Caco-2 (cell line): ENCODE results near the gene SH3GL2. TPM values are rescaled to one million over a fixed set of nuclear protein-coding genes. Genes with fewer than 3 reads are reported as not detected.

Experiments used
- BruUV-seq: library from RNA; stranded (reverse); fragments of 400-500 nt; replicated peaks from 2 replicates; lab custom pipeline; 2021; lab: Mats Ljungman, UMichigan
- CTCF ChIA-PET: fragments of 300-600 bp; sonication (Branson Sonifier 250); formaldehyde crosslinking; loops from one replicate; lab custom pipeline; 2022; ENCODE audit warnings: antibody characterized with exemption; lab: Charles Lee
- POLR2A ChIA-PET: fragments of 300-600 bp; sonication (Branson Sonifier 250); formaldehyde crosslinking; loops from one replicate; lab custom pipeline; 2022; ENCODE audit warnings: antibody characterized with exemption; lab: Charles Lee
- DNase-seq, 2 experiments: peaks; one replicate each; pipeline versions ENCODE4 v3.0.0 to v3.0.0-alpha.2; 2020 to 2022
- H3K27me3 ChIP-seq: replicated peaks from 2 replicates; pipeline ENCODE4 v1.6.0; 2011; ENCODE audit warnings: low read length; ENCODE audit not compliant: control insufficient read depth, insufficient read depth
- H3K36me3 ChIP-seq: 2 replicates; pipeline ENCODE4 v1.5.1; 2011; ENCODE audit warnings: low read length; ENCODE audit not compliant: control insufficient read depth, insufficient read depth
- H3K4me1 ChIP-seq: fragments of 250-450 bp; sonication (Bioruptor Pico); 2 replicates; pipeline ENCODE4 v1.5.1; 2020; ENCODE audit warnings: mild to moderate bottlenecking
- H3K4me3 ChIP-seq: 2 replicates; pipeline ENCODE4 v1.5.1; 2011; ENCODE audit warnings: low read depth, mild to moderate bottlenecking, control low read depth, low read length
- H3K9me3 ChIP-seq: fragments of 250-450 bp; sonication (Bioruptor Pico); 2 replicates; pipeline ENCODE4 v1.5.1; 2020; ENCODE audit warnings: mild to moderate bottlenecking, moderate library complexity
- H3K27ac Mint-ChIP-seq: one replicate; pipeline ENCODE4 v1.8.0; 2022; ENCODE audit warnings: mixed read lengths; ENCODE audit not compliant: unreplicated experiment
- H3K27me3 Mint-ChIP-seq: one replicate; pipeline ENCODE4 v1.8.0; 2022; ENCODE audit warnings: mixed read lengths; ENCODE audit not compliant: insufficient read depth, unreplicated experiment
- H3K36me3 Mint-ChIP-seq: one replicate; pipeline ENCODE4 v1.8.0; 2022; ENCODE audit warnings: mild to moderate bottlenecking, mixed read lengths; ENCODE audit not compliant: insufficient read depth, unreplicated experiment
- H3K4me1 Mint-ChIP-seq: one replicate; pipeline ENCODE4 v1.8.0; 2022; ENCODE audit warnings: low read depth, mixed read lengths; ENCODE audit not compliant: unreplicated experiment
- H3K4me3 Mint-ChIP-seq: one replicate; pipeline ENCODE4 v1.8.0; 2022; ENCODE audit warnings: mild to moderate bottlenecking, moderate library complexity, mixed read lengths; ENCODE audit not compliant: unreplicated experiment
- H3K9me3 Mint-ChIP-seq: one replicate; pipeline ENCODE4 v1.8.0; 2022; ENCODE audit warnings: mixed read lengths; ENCODE audit not compliant: unreplicated experiment
- intact Hi-C: fragments of 100-400 bp; cut with micrococcal nuclease; formaldehyde crosslinking; loops from one replicate; pipeline ENCODE4 v1.10.0; 2022; ENCODE audit not compliant: unreplicated experiment
- total RNA-seq: library from RNA; stranded (reverse); gene quantifications from 2 replicates; pipeline ENCODE4 v1.2.3, GENCODE V29; 2022
- TF ChIP-seq, protein P1 (sequence below), 2 experiments: fragments of 200-600 bp in 1 of 2; IDR thresholded peaks; 1 replicate in 1 of 2; 2 replicates in 1 of 2; pipeline versions ENCODE4 v1.5.1 to v1.8.0; 2011 to 2022; ENCODE audit warnings: antibody characterized with exemption in 1 of 2, control low read depth in 1 of 2, inconsistent platforms in 1 of 2, low read depth in 1 of 2, low read length in 1 of 2, mild to moderate bottlenecking in 1 of 2, moderate library complexity in 1 of 2; ENCODE audit not compliant: insufficient read depth in 1 of 2, severe bottlenecking in 1 of 2, unreplicated experiment in 1 of 2

Gene SH3GL2
- total RNA-seq, 1 experiment from 2014 or later, result not detected

DNA sequence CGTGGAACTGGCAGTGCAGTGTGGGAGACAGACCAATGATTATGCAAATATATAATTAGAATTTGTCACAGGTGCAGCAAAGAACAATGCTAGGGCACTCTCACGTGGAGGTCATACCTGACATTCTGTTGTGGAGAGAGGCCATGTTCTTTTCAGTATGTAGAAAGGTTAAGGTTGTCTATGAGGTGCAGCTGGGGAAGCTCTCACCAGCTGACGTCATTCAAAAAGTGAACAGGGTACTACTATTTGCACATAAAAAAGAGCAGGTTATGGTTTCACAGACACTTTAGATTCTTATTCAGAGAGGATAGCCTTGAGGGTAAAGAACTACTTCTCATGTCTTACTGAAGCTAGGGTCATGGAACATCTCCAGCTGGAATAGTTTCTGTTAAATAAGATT is 19.1 kb downstream of the SH3GL2 start:
- H3K4me1 Mint-ChIP-seq, result no peaks in the 10 kb centered on the region
- H3K36me3 Mint-ChIP-seq, result no peaks in the 10 kb centered on the region
- no peak overlapping the region for H3K4me3 Mint-ChIP-seq
- no peak overlapping the region for H3K27ac Mint-ChIP-seq
- no peak for DNase-seq
- no peaks in the 10 kb centered on the region for H3K9me3 Mint-ChIP-seq
- H3K36me3 ChIP-seq, result no peaks in the 10 kb centered on the region
- H3K27me3 Mint-ChIP-seq, result peaks cover 12% of the 10 kb centered on the region
- no peak overlapping the region for H3K4me3 ChIP-seq
- no peaks in the 10 kb centered on the region for H3K9me3 ChIP-seq
- CTCF ChIA-PET, result no interaction called here
- no TSS peak for BruUV-seq
- intact Hi-C loops, result no loop called here
- TF ChIP-seq, protein P1, sequence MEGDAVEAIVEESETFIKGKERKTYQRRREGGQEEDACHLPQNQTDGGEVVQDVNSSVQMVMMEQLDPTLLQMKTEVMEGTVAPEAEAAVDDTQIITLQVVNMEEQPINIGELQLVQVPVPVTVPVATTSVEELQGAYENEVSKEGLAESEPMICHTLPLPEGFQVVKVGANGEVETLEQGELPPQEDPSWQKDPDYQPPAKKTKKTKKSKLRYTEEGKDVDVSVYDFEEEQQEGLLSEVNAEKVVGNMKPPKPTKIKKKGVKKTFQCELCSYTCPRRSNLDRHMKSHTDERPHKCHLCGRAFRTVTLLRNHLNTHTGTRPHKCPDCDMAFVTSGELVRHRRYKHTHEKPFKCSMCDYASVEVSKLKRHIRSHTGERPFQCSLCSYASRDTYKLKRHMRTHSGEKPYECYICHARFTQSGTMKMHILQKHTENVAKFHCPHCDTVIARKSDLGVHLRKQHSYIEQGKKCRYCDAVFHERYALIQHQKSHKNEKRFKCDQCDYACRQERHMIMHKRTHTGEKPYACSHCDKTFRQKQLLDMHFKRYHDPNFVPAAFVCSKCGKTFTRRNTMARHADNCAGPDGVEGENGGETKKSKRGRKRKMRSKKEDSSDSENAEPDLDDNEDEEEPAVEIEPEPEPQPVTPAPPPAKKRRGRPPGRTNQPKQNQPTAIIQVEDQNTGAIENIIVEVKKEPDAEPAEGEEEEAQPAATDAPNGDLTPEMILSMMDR (IDR thresholded peaks at IDR 0.05; ENCODE audit: insufficient read depth in 1 of 2, low read depth in 1 of 2, low read length in 1 of 2, severe bottlenecking in 1 of 2, unreplicated experiment in 1 of 2), result no peak
- no peaks in the 10 kb centered on the region for H3K27me3 ChIP-seq
- POLR2A ChIA-PET, result no interaction called here
- no peaks in the 10 kb centered on the region for H3K4me1 ChIP-seq

DNA sequence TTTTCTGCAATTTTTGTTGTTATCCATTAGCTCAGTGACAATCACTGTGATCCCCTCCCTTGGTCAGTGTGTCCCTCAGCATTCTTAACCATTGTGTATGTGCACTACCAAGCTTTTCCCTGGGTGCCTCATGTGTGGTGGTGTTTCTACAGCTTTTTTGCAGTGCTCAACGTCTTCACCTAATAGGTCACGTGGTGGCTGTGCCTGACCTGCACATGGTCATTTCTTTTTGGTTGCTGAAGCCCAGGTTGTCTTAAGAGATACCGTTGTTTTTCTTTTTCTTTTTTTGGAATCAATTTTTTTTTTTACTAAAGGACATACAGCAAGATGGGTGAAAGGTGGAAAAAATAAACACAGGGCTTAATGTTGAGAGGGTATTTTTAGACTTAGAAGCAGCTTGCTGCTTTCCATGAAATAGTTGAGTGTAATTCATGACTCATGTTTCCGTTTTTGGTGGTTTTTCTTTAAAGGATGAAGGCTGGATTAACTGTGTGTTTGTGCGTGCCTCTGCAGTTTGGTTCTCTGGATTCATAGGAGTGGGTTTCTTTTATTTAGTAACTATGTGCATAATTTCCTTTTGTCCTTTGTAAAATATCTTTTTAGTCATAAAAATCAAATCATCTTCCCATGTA is 22.2 kb downstream of the SH3GL2 start:
- no peaks in the 10 kb centered on the region for H3K4me1 Mint-ChIP-seq

DNA sequence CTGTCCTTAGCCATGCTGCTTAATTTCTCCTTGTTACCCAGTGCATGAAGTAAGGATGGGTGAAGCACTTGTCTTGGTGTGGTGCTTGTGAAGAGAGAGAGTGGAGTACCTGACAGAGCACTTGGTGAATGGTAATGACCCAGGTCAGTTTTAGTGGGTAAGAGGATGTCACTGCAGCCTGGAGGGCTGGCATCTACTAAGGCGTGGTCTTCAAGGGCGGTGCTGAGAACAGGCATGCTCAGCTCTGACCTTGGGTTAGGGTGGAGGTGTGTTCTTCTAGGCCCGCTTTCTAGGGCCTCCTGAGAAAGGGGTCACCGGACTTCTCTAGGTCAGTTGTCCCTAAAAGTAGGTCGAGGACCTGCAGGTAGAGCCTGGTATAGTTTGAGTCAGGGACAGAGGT is 25.7 kb downstream of the SH3GL2 start:
- no peaks in the 10 kb centered on the region for H3K4me1 ChIP-seq
- H3K4me3 Mint-ChIP-seq, result no peak overlapping the region
- CTCF ChIA-PET, result no interaction called here
- no peak overlapping the region for H3K4me3 ChIP-seq
- H3K9me3 Mint-ChIP-seq, result no peaks in the 10 kb centered on the region
- intact Hi-C loops, result no loop called here
- no peak overlapping the region for H3K27ac Mint-ChIP-seq
- POLR2A ChIA-PET, result no interaction called here
- no peak for DNase-seq
- H3K27me3 Mint-ChIP-seq, result peaks cover 12% of the 10 kb centered on the region
- H3K36me3 ChIP-seq, result no peaks in the 10 kb centered on the region
- H3K27me3 ChIP-seq, result no peaks in the 10 kb centered on the region
- no peaks in the 10 kb centered on the region for H3K9me3 ChIP-seq
- H3K4me1 Mint-ChIP-seq, result no peaks in the 10 kb centered on the region
- no TSS peak for BruUV-seq
- no peaks in the 10 kb centered on the region for H3K36me3 Mint-ChIP-seq
- TF ChIP-seq, protein P1 (IDR thresholded peaks at IDR 0.05; ENCODE audit: insufficient read depth in 1 of 2, low read depth in 1 of 2, low read length in 1 of 2, severe bottlenecking in 1 of 2, unreplicated experiment in 1 of 2), result no peak

More for the DNA sequence above, 22.2 kb downstream of the SH3GL2 start:
- BruUV-seq, result no TSS peak
- intact Hi-C loops, result no loop called here
- H3K27me3 Mint-ChIP-seq, result peaks cover 12% of the 10 kb centered on the region
- no peaks in the 10 kb centered on the region for H3K36me3 Mint-ChIP-seq
- no peak for DNase-seq
- no peak overlapping the region for H3K4me3 Mint-ChIP-seq
- H3K9me3 ChIP-seq, result no peaks in the 10 kb centered on the region
- ChIA-PET POLR2A (no interaction called here), CTCF (no interaction called here)
- H3K27ac Mint-ChIP-seq, result no peak overlapping the region
- no peaks in the 10 kb centered on the region for H3K9me3 Mint-ChIP-seq
- H3K4me1 ChIP-seq, result no peaks in the 10 kb centered on the region
- TF ChIP-seq, protein P1 (IDR thresholded peaks at IDR 0.05; ENCODE audit: insufficient read depth in 1 of 2, low read depth in 1 of 2, low read length in 1 of 2, severe bottlenecking in 1 of 2, unreplicated experiment in 1 of 2), result no peak
- no peaks in the 10 kb centered on the region for H3K36me3 ChIP-seq
- no peak overlapping the region for H3K4me3 ChIP-seq
- H3K27me3 ChIP-seq, result no peaks in the 10 kb centered on the region
